RCC 7860 (cell line): ENCODE results near the gene CDH12.

Experiments used
- DNase-seq: peaks from one replicate; pipeline ENCODE4 v3.0.0-alpha.2; 2015; ENCODE audit warnings: low spot score
- FAIRE-seq: peaks from 2 replicates; lab custom pipeline; 2012; peaks lifted over from hg19 to GRCh38; lab: Jason Lieb, UNC

The CDH12 gene

GRCh38 chr5:21802100-21802499 is 1051.0 kb downstream of the CDH12 start:
- FAIRE-seq (no peak), DNase-seq (no peak)

- DNase-seq (no peak), FAIRE-seq (no peak)
Observed at GRCh38 chr5:21792748-21793147, 1060.4 kb downstream of the CDH12 start.

- DNase-seq (no peak), FAIRE-seq (no peak)
Observed at GRCh38 chr5:21791304-21791703, 1061.8 kb downstream of the CDH12 start.

GRCh38 chr5:21784487-21784886 is 1068.7 kb downstream of the CDH12 start:
- DNase-seq (no peak), FAIRE-seq (no peak)

GRCh38 chr5:21783074-21783679 is 1070.0 kb downstream of the CDH12 start:
- FAIRE-seq = no peak
- DNase-seq = no peak

GRCh38 chr5:21776466-21776865 is 1076.7 kb downstream of the CDH12 start:
- no peak for FAIRE-seq

GRCh38 chr5:21774801-21775200 is 1078.3 kb downstream of the CDH12 start:
- DNase-seq (no peak), FAIRE-seq (no peak)

More at GRCh38 chr5:21776466-21776865, 1076.7 kb downstream of the CDH12 start:
- DNase-seq = no peak

GRCh38 chr5:21774281-21774680 is 1078.9 kb downstream of the CDH12 start:
- FAIRE-seq (no peak), DNase-seq (no peak)

GRCh38 chr5:21773456-21773855 is 1079.7 kb downstream of the CDH12 start:
- FAIRE-seq (no peak), DNase-seq (no peak)

- no peak for DNase-seq
- FAIRE-seq = no peak
Observed at GRCh38 chr5:21765406-21765805, 1087.7 kb downstream of the CDH12 start.

- DNase-seq (no peak), FAIRE-seq (no peak)
Observed at GRCh38 chr5:21739096-21739495, 1114.0 kb downstream of the CDH12 start.

GRCh38 chr5:21723500-21723899 is 1129.6 kb downstream of the CDH12 start:
- DNase-seq (no peak), FAIRE-seq (no peak)

- FAIRE-seq (no peak), DNase-seq (peak; percentile 26)
Observed at GRCh38 chr5:21711866-21712758, 1141.0 kb downstream of the CDH12 start.

GRCh38 chr5:21709770-21710169 is 1143.4 kb downstream of the CDH12 start:
- no peak for DNase-seq
- no peak for FAIRE-seq

- DNase-seq (no peak), FAIRE-seq (peak; percentile 22)
Observed at GRCh38 chr5:21704974-21705668, 1148.0 kb downstream of the CDH12 start.

- DNase-seq (no peak), FAIRE-seq (no peak)
Observed at GRCh38 chr5:21701317-21701716, 1151.8 kb downstream of the CDH12 start.
